Prostate gland (tissue), 2 donors: Measurements from ENCODE around the gene BAIAP2L1. TPM values are rescaled to one million over a fixed set of nuclear protein-coding genes. Genes with fewer than 3 reads are reported as not detected.
A peak's percentile ranks its signal among the peaks of the same experiment; 100 is the strongest.

ENCODE experiments used
- DNase-seq: peaks from one replicate; pipeline ENCODE4 v3.0.0-alpha.2; 2019; ENCODE audit warnings: low spot score
- H3K27ac ChIP-seq, 2 donors: fragments of 200-600 bp; sonication (generic); 2 replicates each; pipeline ENCODE4 v1.5.1; 2017 to 2019
- H3K27me3 ChIP-seq: fragments of 200-600 bp; sonication (generic); replicated peaks from 2 replicates; pipeline ENCODE4 v1.5.1; 2019; ENCODE audit not compliant: insufficient read depth
- H3K36me3 ChIP-seq, 2 donors: fragments of 200-600 bp; sonication (generic); 1 replicate in 1 of 2; 2 replicates in 1 of 2; pipeline versions ENCODE4 v1.5.1 to v1.8.1; 2017 to 2019
- H3K4me1 ChIP-seq: fragments of 200-600 bp; sonication (generic); replicated peaks from 2 replicates; pipeline ENCODE4 v1.5.1; 2019
- H3K4me3 ChIP-seq, 2 donors: fragments of 200-600 bp; sonication (generic); 2 replicates each; pipeline ENCODE4 v1.5.1; 2017 to 2019
- H3K9me3 ChIP-seq: fragments of 200-600 bp; sonication (generic); 2 replicates; pipeline ENCODE4 v1.5.1; 2017
- POLR2A ChIP-seq: fragments of 450-650 bp; IDR thresholded peaks from one replicate; pipeline ENCODE4 v1.6.1; 2016; ENCODE audit warnings: antibody characterized with exemption, mild to moderate bottlenecking
- POLR2AphosphoS5 ChIP-seq: sonication (generic); formaldehyde crosslinking; IDR thresholded peaks from one replicate; pipeline ENCODE4 v1.6.1; 2017; ENCODE audit warnings: antibody characterized with exemption
- WGBS: methylation state at CpG from one replicate; pipeline ENCODE4 v1.1.5; 2018; 5-methylcytosine and 5-hydroxymethylcytosine counted together
- intact Hi-C: fragments of 100-400 bp; cut with DNase I; formaldehyde crosslinking; loops from one replicate; pipeline ENCODE4 v1.14.2; 2022
- total RNA-seq, 2 donors: library from RNA; depleted of rRNA; stranded (reverse); fragments of >200 nt; gene quantifications; one replicate each; pipeline ENCODE4 v1.1.0, GENCODE V29; 2016
- TF ChIP-seq, protein P1 (sequence below), 4 experiments: fragments of 200-600 bp in 2 of 4; fragments of 450-650 bp in 2 of 4; sonication (generic) in 2 of 4; IDR thresholded peaks; 1 replicate in 3 of 4; 2 replicates in 1 of 4; pipeline ENCODE4 v1.5.1; 2016 to 2019; ENCODE audit warnings: antibody characterized with exemption in 4 of 4, mild to moderate bottlenecking in 2 of 4, moderate library complexity in 2 of 4

BAIAP2L1 gene
- total RNA-seq, 2 donors from 2014 or later, result 24.7 to 41.6 TPM

- 92% methylated on average over 4 of the region's 4 CpGs for WGBS
- Histone ChIP-seq H3K27me3 (no peaks in the 10 kb centered on the region), H3K4me3 (no peak overlapping the region), H3K36me3 (peaks cover 11 to 13% of the 10 kb centered on the region in 2 donors), H3K27ac (peak overlapping the region in 1 of 2 donors; percentile 34), H3K9me3 (no peaks in the 10 kb centered on the region), H3K4me1 (peaks cover 31% of the 10 kb centered on the region)
- DNase-seq, result no peak
- TF ChIP-seq, protein P1, sequence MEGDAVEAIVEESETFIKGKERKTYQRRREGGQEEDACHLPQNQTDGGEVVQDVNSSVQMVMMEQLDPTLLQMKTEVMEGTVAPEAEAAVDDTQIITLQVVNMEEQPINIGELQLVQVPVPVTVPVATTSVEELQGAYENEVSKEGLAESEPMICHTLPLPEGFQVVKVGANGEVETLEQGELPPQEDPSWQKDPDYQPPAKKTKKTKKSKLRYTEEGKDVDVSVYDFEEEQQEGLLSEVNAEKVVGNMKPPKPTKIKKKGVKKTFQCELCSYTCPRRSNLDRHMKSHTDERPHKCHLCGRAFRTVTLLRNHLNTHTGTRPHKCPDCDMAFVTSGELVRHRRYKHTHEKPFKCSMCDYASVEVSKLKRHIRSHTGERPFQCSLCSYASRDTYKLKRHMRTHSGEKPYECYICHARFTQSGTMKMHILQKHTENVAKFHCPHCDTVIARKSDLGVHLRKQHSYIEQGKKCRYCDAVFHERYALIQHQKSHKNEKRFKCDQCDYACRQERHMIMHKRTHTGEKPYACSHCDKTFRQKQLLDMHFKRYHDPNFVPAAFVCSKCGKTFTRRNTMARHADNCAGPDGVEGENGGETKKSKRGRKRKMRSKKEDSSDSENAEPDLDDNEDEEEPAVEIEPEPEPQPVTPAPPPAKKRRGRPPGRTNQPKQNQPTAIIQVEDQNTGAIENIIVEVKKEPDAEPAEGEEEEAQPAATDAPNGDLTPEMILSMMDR (IDR thresholded peaks at IDR 0.05), result no peak
- TF ChIP-seq POLR2AphosphoS5, result no peak
- TF ChIP-seq POLR2A, result no peak
- intact Hi-C loops, result loop anchor here (5.0 kb wide), 2 partner anchors 37 to 113 kb away; partner anchors contain the start of genes BAIAP2L1 and TECPR1
Observed at GRCh38 chr7:98289333-98289875, 111.5 kb downstream of the BAIAP2L1 start.

DNA sequence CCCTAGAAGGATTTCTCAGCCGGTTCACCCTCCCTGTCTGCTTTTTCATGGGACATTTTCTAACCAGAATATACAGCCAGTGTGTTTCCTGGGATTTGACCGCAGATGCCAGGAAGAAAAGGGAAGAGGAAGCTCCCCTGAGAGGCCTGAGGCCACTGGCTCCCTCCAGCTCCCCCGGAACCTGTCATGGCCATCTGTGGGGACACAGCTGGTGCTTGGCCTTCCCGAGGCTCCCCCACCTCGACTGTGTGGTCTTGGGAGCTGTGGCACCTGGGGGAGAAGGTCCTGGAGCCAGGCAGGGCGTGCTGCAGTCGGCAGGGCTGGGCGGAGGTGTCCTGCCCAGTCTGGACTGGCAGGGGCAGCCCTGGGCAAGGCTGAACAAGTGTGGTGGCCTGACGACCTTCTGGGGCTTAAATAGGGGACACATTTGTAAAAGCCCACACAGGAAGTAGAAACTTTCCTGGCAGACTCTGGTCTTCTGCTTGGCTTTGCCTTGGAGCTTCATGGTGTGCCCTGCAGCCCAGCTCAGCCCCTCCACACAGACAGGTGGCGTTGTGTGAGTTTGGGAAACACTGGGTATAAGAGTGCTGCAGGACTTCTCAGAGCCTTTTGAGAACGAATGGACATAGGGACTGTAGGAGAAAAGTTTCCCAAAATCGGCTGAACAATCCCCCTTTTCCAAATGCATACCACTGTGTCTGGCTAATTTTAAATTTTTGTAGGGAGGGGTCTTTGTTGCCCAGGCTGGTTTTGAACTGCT lies 112.6 kb downstream of the BAIAP2L1 start:
- peak overlapping the region; percentile 45 to 99 for H3K27ac ChIP-seq
- no peaks in the 10 kb centered on the region for H3K27me3 ChIP-seq
- H3K4me1 ChIP-seq, result peaks cover 36% of the 10 kb centered on the region
- 62% methylated on average over 12 of the region's 12 CpGs for WGBS
- H3K36me3 ChIP-seq, result peaks cover 7 to 11% of the 10 kb centered on the region in 2 donors
- no peaks in the 10 kb centered on the region for H3K9me3 ChIP-seq
- DNase-seq, result no peak
- H3K4me3 ChIP-seq, result no peak overlapping the region
- no peak for TF ChIP-seq POLR2AphosphoS5
- TF ChIP-seq POLR2A, result no peak
- TF ChIP-seq, protein P1 (IDR thresholded peaks at IDR 0.05), result no peak
- intact Hi-C loops, result loop anchor here (5.0 kb wide), 2 partner anchors 36 to 114 kb away; partner anchors contain the start of genes BAIAP2L1 and TECPR1

DNA sequence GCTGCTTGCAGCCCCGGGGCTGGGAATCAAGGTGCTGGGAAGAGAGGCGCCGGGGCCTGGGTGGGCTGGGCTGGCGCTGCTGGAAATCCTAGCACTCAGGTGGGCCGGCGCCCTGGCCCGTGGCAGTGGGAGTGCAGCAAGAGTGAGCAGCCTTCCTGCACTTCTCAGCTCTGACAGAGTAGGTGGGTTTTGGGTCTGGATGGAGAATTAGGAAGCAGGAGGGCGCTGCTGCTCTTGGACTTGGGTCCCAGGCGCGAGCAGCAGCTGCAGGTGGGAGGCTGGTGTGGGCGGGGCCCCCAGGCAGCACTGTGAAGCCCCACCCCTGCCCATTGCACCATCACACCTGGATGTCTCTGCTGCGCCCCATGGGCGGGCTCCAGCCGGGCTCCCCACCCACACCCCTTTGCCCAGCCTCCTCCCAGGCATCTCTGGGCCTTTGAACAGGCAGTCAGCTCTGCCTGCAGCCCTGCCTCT lies 113.4 kb downstream of the BAIAP2L1 start:
- intact Hi-C loops, result loop anchor here (5.0 kb wide), 2 partner anchors 35 to 115 kb away; partner anchors contain the start of genes BAIAP2L1 and TECPR1
- DNase-seq, result peak; percentile 66
- Histone ChIP-seq H3K27me3 (no peaks in the 10 kb centered on the region), H3K27ac (peak overlapping the region; percentile 93 to 99), H3K9me3 (no peaks in the 10 kb centered on the region), H3K4me1 (peaks cover 36% of the 10 kb centered on the region), H3K36me3 (peaks cover under 1 to 8% of the 10 kb centered on the region in 2 donors), H3K4me3 (no peak overlapping the region)
- 57% methylated on average over 12 of the region's 14 CpGs for WGBS
- TF ChIP-seq POLR2AphosphoS5, result peak; percentile 9
- TF ChIP-seq POLR2A, result no peak
- TF ChIP-seq, protein P1 (IDR thresholded peaks at IDR 0.05), result no peak

DNA sequence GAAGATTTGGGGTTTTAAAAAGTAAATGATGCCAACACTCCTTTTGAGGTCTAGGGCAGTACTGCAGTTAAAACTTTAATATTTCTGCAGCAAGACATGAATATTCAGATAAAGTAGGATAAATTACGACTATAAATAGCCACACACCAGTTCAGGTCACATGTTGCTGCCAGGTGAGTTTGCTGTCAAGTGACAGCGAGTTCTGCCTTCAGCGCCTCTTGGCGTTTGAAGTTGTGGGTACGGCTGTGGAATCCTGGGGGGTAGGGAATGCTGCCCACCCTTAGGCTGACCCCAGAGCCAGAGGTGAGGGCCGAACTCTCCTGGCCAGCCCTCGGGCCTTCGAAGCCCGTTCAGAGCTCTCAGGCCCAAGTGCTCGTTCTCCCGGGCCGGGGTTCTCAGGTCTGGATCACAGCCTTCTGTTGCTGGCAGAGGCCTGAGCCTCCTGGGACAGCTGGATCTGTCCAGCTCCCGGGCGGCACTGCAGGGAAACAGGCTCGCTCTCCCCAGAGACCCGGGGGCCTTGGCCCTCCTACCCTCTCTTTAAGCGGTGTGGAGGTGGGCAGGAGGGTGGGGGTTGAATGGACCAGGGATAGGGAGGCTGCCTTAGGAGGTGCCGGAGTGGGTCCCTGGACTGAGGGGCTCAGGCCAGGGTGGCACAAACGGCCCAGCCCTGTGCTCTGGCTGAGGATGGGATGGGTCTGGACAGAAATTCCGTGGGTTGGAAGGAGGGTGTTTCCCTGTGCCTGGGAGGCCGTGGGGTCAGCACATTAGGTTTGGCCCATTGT lies 114.0 kb downstream of the BAIAP2L1 start:
- no peak for DNase-seq
- intact Hi-C loops, result loop anchor here (5.0 kb wide), 2 partner anchors 35 to 115 kb away; partner anchors contain the start of genes BAIAP2L1 and TECPR1
- Histone ChIP-seq H3K27me3 (no peaks in the 10 kb centered on the region), H3K9me3 (no peaks in the 10 kb centered on the region), H3K4me3 (no peak overlapping the region), H3K36me3 (peaks cover 0 to 2% of the 10 kb centered on the region in 2 donors), H3K27ac (peak overlapping the region; percentile 93 to 99), H3K4me1 (peaks cover 36% of the 10 kb centered on the region)
- 50% methylated on average over 21 of the region's 21 CpGs for WGBS
- TF ChIP-seq POLR2AphosphoS5 (no peak), POLR2A (no peak)
- TF ChIP-seq, protein P1 (IDR thresholded peaks at IDR 0.05), result no peak
